WERI-Rb-1 (cell line): Measurements from ENCODE around the gene SARM1.
A peak's percentile ranks its signal among the peaks of the same experiment; 100 is the strongest.
"Not testable (repeated sequence)": the region's sequence is repeated elsewhere in the genome, so short reads cannot be mapped to it uniquely, and the experiment has no call there.

Source experiments
- DNase-seq: peaks from one replicate; pipeline ENCODE4 v3.0.0-alpha.2; 2020
- H3K27ac ChIP-seq: fragments of 250-450 bp; sonication (Bioruptor Pico); 2 replicates; pipeline ENCODE4 v1.5.1; 2020; ENCODE audit warnings: mild to moderate bottlenecking, moderate library complexity
- H3K27me3 ChIP-seq: fragments of 250-450 bp; sonication (Bioruptor Pico); 2 replicates; pipeline ENCODE4 v1.5.1; 2021; ENCODE audit warnings: mild to moderate bottlenecking, low read depth, moderate library complexity; ENCODE audit not compliant: insufficient read depth, severe bottlenecking
- H3K36me3 ChIP-seq: fragments of 250-450 bp; sonication (Bioruptor Pico); 2 replicates; pipeline ENCODE4 v1.5.1; 2020; ENCODE audit warnings: mild to moderate bottlenecking, moderate library complexity
- H3K4me3 ChIP-seq: 2 replicates; pipeline ENCODE4 v1.5.1; 2011; ENCODE audit warnings: low read depth, mild to moderate bottlenecking, control low read depth, low read length
- H3K9me3 ChIP-seq: fragments of 250-450 bp; sonication (Bioruptor Pico); 2 replicates; pipeline ENCODE4 v1.5.1; 2021; ENCODE audit warnings: mild to moderate bottlenecking, moderate library complexity; ENCODE audit not compliant: severe bottlenecking
- CTCF ChIP-seq: IDR thresholded peaks from 2 replicates; pipeline ENCODE4 v1.5.1; 2011; ENCODE audit warnings: low read depth, mild to moderate bottlenecking, control low read depth, inconsistent platforms, low read length

The SARM1 gene

GRCh38 chr17:28433721-28434120, 62.2 kb downstream of the SARM1 start:
- Histone ChIP-seq H3K4me3 (no peak overlapping the region), H3K27ac (peak overlapping the region; percentile 64), H3K27me3 (no peaks in the 10 kb centered on the region), H3K36me3 (no peaks in the 10 kb centered on the region), H3K9me3 (peaks cover under 1% of the 10 kb centered on the region)
- TF ChIP-seq CTCF: no peak
- DNase-seq: peak; percentile 86

- not testable (repeated sequence) for H3K27me3 ChIP-seq, H3K4me3 ChIP-seq, H3K9me3 ChIP-seq, H3K36me3 ChIP-seq
- DNase-seq: peak; percentile 35
- H3K27ac ChIP-seq: peak overlapping the region; percentile 64
These were observed 62.8 kb downstream of the SARM1 start for GRCh38 chr17:28434326-28434725.

- Histone ChIP-seq H3K9me3 (no peaks in the 10 kb centered on the region), H3K36me3 (no peaks in the 10 kb centered on the region), H3K27me3 (no peaks in the 10 kb centered on the region), H3K27ac (no peak overlapping the region), H3K4me3 (no peak overlapping the region)
- DNase-seq: no peak
- TF ChIP-seq CTCF: no peak
These were observed 72.6 kb downstream of the SARM1 start for GRCh38 chr17:28443901-28444638.

- H3K27ac ChIP-seq: no peak overlapping the region
- no peak for DNase-seq
- no peaks in the 10 kb centered on the region for H3K9me3 ChIP-seq
- H3K4me3 ChIP-seq: no peak overlapping the region
- H3K27me3 ChIP-seq: no peaks in the 10 kb centered on the region
- TF ChIP-seq CTCF: no peak
- H3K36me3 ChIP-seq: no peaks in the 10 kb centered on the region
These were observed 75.4 kb downstream of the SARM1 start for GRCh38 chr17:28446716-28447395.

- DNase-seq: no peak
- Histone ChIP-seq H3K27me3 (no peaks in the 10 kb centered on the region), H3K9me3 (no peaks in the 10 kb centered on the region), H3K36me3 (no peaks in the 10 kb centered on the region), H3K4me3 (no peak overlapping the region), H3K27ac (no peak overlapping the region)
- TF ChIP-seq CTCF: no peak
These were observed 75.9 kb downstream of the SARM1 start for GRCh38 chr17:28447396-28447760.

- Histone ChIP-seq H3K27me3 (no peaks in the 10 kb centered on the region), H3K4me3 (no peak overlapping the region), H3K9me3 (no peaks in the 10 kb centered on the region), H3K36me3 (no peaks in the 10 kb centered on the region), H3K27ac (no peak overlapping the region)
- no peak for DNase-seq
- TF ChIP-seq CTCF: no peak
These were observed 78.4 kb downstream of the SARM1 start for GRCh38 chr17:28449859-28450258.
